HG03135 (cell line): ENCODE data around the gene GP9.
"Not testable (repeated sequence)": the region's sequence is repeated elsewhere in the genome, so short reads cannot be mapped to it uniquely, and the experiment has no call there.

Experiments
- ATAC-seq: cut with Tn5 transposase; IDR thresholded peaks from one replicate; pipeline ENCODE4 v1.9.1; 2021; ENCODE audit warnings: mild to moderate bottlenecking, moderate library complexity; ENCODE audit not compliant: unreplicated experiment

GP9 gene

GRCh38 chr3:129069313-129070085 is 8.9 kb downstream of the GP9 start:
- ATAC-seq = not testable (repeated sequence)

- ATAC-seq = no peak
Observed at GRCh38 chr3:129070086-129070885, 9.7 kb downstream of the GP9 start.

- no peak for ATAC-seq
Observed at GRCh38 chr3:129077222-129077621, 16.6 kb downstream of the GP9 start.

- ATAC-seq = no peak
Observed at GRCh38 chr3:129078510-129078909, 17.9 kb downstream of the GP9 start.

GRCh38 chr3:129081503-129081902 is 20.9 kb downstream of the GP9 start:
- no peak for ATAC-seq

GRCh38 chr3:129082026-129082425 is 21.4 kb downstream of the GP9 start:
- ATAC-seq = no peak

- ATAC-seq = no peak
Observed at GRCh38 chr3:129084501-129084900, 23.9 kb downstream of the GP9 start.

- no peak for ATAC-seq
Observed at GRCh38 chr3:129085165-129085715, 24.7 kb downstream of the GP9 start.

GRCh38 chr3:129085818-129086217 is 25.2 kb downstream of the GP9 start:
- ATAC-seq = no peak

- no peak for ATAC-seq
Observed at GRCh38 chr3:129087138-129087702, 26.6 kb downstream of the GP9 start.

GRCh38 chr3:129087904-129088303 is 27.3 kb downstream of the GP9 start:
- ATAC-seq = not testable (repeated sequence)

GRCh38 chr3:129088312-129088711 is 27.7 kb downstream of the GP9 start:
- not testable (repeated sequence) for ATAC-seq

- ATAC-seq = no peak
Observed at GRCh38 chr3:129095285-129095684, 34.7 kb downstream of the GP9 start.

GRCh38 chr3:129100274-129100673 is 39.7 kb downstream of the GP9 start:
- ATAC-seq = no peak

GRCh38 chr3:129101370-129102138 is 41.0 kb downstream of the GP9 start:
- ATAC-seq = no peak

- ATAC-seq = no peak
Observed at GRCh38 chr3:129103296-129103695, 42.7 kb downstream of the GP9 start.

GRCh38 chr3:129104051-129104450 is 43.5 kb downstream of the GP9 start:
- ATAC-seq = no peak

GRCh38 chr3:129104498-129105079 is 44.0 kb downstream of the GP9 start:
- no peak for ATAC-seq

- ATAC-seq = no peak
Observed at GRCh38 chr3:129105862-129106261, 45.3 kb downstream of the GP9 start.

- no peak for ATAC-seq
Observed at GRCh38 chr3:129106320-129106719, 45.7 kb downstream of the GP9 start.
